HG02610 (cell line): Measurements from ENCODE around the gene TRIM10.
"Not testable (repeated sequence)": the region's sequence is repeated elsewhere in the genome, so short reads cannot be mapped to it uniquely, and the experiment has no call there.

Experiments
- ATAC-seq: cut with Tn5 transposase; IDR thresholded peaks from one replicate; pipeline ENCODE4 v1.9.1; 2021; ENCODE audit warnings: mild to moderate bottlenecking, moderate library complexity; ENCODE audit not compliant: unreplicated experiment

The TRIM10 gene

DNA sequence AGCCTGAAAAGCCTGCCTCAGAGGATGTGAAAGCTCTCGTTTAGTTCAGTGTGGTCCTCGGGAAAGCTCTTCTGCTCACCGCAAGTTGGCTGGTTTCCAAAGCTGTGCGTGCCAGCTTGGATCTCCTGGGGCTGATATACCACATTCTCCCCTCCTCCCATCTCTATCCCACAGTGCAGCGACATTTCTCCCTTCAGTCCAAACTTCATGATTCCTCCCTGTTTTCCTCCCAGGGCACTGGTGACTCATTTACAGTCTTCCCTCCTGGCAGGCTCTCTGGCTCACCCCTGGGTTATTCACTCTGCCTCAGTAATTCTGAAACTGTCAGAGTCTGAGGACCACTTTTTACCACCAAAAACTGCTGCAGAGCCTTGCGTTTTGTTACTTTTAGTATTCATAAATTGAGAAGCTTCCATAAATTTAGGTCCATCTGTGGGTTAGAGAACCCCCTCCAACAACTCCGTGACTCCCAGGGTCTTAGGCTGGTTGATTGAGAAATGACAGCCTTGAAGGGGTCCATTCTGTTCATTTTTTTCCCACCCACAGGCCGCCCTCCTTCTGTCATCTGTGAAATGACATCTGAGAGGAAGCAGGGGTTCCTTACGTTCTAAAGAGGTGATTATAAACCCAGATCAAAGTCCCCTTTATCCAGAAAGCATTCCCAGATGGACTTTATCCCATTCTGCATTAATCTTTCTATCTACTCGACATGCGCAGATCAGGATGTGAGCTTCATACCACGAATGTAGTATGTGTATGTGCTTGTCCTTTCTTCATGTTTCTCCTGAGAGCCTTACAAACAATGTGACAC lies 6.1 kb downstream of the TRIM10 start:
- no peak for ATAC-seq

GRCh38 chr6:30154061-30154460 lies 7.0 kb downstream of the TRIM10 start:
- ATAC-seq = no peak

- ATAC-seq = no peak
Measured at GRCh38 chr6:30152910-30153610, 8.0 kb downstream of the TRIM10 start.

DNA sequence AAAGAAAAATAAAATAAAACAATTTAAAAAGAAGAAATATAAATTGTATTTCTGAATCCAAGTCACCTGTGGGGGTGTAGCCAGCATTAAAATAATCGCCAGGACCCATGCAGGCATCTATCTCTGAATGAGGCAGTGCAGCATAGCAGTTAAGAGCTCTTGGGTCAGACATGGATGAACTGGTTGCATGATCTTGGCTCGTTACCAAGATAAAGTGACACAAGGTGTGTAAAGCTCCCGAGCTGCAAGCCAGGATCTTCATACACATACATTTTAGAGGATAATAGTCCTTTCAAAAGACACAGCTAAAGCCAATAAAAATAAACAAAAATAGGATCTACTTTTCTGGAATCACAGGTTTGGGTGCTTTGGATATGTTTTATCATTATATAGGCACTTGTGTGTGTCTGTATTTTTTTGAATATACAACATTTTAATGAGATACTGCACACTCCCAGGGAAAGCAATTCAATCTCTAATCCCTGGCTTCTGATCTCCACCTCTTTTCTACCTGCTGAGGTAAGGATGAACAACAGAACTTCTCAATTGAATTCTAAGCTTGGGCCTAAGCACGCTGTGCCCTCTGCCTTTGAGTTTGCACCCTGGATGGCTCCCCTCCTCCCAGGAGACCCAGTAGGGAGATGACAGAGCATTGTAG lies 8.9 kb downstream of the TRIM10 start:
- ATAC-seq = no peak

DNA sequence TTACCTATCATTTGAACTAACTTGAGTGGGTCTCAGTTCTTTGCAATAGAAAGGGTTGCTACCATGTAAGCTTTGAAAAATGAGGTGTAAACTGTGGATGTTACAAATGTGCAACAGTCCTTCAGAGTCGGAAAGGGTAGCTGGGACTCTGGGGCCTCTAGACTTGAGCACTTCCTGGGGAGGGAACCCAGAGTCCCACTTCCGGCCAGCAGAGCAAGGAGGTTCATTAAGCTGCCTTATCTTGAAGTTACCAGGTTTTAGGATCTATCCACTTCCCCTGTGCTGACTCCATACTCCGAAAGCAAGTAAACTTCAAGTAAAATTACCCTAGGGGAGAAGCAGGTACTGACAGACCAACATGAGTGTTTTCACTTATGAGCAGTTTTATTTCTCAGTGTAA lies 9.4 kb downstream of the TRIM10 start:
- no peak for ATAC-seq

DNA sequence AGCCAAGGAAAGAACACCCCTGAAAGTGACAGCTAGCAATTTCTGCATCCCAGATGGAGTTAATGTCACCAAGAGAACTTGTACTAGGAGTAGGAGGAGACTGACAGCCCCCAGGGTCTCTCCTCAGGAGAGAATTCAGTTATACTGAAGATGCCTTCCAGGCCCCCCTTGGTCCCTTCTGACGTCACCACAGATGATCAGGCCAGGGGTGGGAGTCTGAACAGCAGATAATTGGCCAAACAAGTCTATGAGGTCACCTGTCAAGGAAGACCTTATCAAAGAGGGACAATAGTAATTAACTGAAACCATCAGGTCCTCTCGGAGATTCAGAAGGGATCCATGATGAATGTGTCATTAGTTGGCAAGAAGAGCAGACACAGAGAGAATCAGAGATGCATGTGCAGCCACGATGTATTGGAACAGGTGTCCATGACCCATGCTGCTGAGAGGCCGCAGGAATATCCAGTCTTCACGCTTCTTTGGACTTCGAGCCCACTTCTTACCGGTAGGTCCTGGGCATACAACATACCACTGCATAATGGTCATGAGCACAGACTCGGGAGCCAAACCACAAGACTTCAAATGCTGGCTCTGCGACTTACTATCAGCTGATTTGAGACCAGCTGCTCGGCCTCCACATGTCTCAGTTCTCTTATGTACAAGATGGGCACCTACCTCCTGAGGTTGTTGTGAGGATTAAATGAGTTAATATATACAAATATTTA lies 10.2 kb downstream of the TRIM10 start:
- ATAC-seq = no peak

GRCh38 chr6:30149858-30150550 lies 11.0 kb downstream of the TRIM10 start:
- no peak for ATAC-seq

- no peak for ATAC-seq
Measured at GRCh38 chr6:30149234-30149633, 11.8 kb downstream of the TRIM10 start.

DNA sequence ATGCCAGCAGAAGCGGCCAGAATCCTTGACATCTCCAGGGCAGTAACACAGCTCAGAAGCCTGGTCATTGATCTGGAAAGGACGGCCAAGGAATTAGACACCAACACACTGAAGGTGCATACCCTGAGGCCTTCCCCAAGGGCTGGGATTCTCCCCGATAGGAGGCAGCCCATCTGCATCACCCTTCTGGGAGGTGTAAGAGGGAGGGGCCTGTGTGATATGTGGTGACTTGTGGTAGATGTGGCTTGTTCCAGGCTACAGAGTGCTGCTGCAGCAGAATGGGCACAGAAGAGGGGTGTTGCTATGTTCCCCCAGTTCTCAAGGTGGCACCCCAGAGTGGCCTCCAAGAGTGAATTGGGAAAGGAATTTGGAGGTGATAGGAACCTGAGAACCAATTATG lies 13.9 kb downstream of the TRIM10 start:
- no peak for ATAC-seq

DNA sequence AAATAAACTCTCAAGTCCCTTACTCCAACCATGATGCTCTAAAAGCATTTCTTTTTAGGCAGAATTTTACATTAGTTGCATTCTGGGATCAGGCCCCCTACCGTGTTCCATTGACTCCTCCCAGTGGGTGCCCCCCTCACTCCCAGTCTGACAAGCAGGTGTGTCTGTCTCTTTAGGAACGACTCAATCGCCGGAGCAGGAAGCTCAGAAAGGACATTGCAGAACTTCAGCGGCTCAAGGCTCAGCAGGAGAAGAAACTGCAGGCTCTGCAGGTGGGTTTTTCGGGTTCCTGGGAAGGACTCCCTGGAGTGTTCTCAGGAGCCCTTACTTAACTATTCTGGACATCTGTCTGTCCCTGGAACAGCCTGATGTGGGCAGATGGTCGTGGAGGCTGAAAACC lies 15.2 kb downstream of the TRIM10 start:
- ATAC-seq = no peak

DNA sequence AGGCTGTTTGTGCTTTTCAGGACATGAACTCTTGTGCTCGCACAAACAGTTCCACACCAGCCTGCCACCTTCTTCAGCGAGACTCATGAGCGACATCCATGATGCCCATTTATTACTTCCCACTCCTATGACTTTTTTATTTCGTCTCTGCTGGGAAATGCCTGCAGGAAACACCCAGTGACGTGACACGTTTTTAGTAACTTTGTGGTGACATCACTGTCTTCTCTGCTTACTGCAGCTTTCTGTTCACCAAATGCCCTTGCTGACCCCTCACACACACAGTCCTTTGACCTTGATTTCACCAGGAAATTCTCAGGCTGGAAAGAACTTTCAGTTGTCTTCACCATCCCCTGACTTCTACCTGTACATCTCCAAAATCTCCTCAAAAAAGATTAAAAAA lies 16.2 kb downstream of the TRIM10 start:
- ATAC-seq = no peak

DNA sequence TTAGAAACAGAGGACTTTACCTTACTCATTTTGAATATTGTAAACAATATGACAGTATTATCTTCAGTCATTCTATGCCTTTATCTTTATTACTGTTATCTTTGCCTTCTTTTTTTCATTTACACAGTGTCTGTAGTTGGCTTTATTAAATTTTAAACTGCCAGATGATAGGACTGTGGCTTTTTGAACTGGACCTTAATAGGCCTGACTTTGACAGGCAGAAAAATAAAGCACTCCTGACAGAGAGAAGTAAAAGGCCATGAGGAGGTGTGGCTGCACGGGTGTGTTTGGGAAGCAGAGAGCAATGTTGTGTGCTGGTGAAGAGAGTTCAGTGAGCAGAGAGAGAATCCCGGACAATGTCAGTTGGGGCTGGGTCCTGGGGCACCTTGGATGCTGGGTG lies 17.2 kb downstream of the TRIM10 start:
- no peak for ATAC-seq

- ATAC-seq = no peak
Measured at GRCh38 chr6:30142665-30143064, 18.3 kb downstream of the TRIM10 start.

GRCh38 chr6:30140240-30140639 lies 20.8 kb downstream of the TRIM10 start:
- not testable (repeated sequence) for ATAC-seq

DNA sequence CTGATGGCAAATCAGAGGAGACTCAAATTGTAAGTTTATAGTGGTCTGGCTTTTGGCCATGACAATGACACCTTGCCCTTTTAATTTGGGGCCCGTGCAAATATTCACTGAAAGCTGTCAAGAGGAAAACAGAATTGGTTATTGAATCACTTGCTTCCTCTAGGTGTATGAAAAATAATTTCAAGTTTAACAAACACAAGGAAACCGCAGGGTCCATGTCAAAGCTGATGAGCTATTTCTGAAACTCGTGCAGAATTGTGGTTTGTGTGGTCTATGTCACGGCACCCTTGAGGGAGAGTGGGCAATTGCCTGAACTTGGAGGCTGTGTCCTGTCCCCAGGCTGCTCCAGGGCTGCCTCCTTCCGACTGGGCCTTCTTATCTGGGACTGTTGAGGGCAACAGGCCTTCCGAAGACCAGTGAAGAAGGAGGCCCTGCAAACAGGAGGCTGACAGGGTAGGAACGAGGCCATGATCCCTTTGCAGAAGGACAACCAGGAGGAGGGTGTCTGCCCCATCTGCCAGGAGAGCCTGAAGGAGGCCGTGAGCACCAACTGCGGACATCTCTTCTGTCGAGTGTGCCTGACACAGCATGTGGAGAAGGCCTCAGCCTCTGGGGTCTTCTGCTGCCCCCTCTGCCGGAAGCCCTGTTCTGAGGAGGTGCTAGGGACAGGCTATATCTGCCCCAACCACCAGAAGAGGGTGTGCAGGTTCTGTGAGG lies 24.3 kb downstream of the TRIM10 start:
- no peak for ATAC-seq

GRCh38 chr6:30135757-30136156 lies 25.3 kb downstream of the TRIM10 start, which contains the start of gene TRIM40:
TRIM40 (plus strand) TSS chr6:30136140; CDS start chr6:30137037, 897 bp downstream.
- no peak for ATAC-seq

- ATAC-seq = no peak
Measured at GRCh38 chr6:30135147-30135546, 25.9 kb downstream of the TRIM10 start.

GRCh38 chr6:30131947-30132497 lies 29.0 kb downstream of the TRIM10 start:
- ATAC-seq = no peak
